DMS 273 (cell line): ENCODE results near the gene STAG1.
"Not testable (repeated sequence)": the region's sequence is repeated elsewhere in the genome, so short reads cannot be mapped to it uniquely, and the experiment has no call there.

Experiments
- DNase-seq: peaks from one replicate; lab custom pipeline; 2025; ENCODE audit not compliant: unreplicated experiment; lab: John Stamatoyannopoulos, UW

The STAG1 gene

GRCh38 chr3:136336329-136337100, 415.7 kb downstream of the STAG1 start:
- no peak for DNase-seq

GRCh38 chr3:136334726-136335125, 417.5 kb downstream of the STAG1 start:
- DNase-seq: not testable (repeated sequence)

DNA sequence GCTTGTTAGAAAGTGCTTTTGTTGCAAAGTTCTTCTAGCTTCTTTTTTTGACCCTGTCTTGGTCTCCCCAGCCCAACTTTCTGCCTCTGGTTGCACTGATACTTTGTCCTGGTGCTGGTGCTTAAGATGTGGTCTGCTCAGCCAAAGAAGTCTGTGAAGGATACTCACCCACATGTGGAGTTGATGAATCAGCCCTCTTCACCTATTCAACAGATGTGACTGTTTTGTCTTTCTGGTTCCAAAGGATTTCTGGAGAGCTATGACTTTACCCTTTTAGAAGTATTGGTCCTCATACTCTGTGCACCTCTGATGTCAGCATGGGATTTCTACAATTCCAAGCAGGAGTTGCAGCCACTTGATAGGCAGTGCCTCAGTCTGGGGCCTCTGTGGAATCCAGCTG, 418.0 kb downstream of the STAG1 start:
- no peak for DNase-seq

- no peak for DNase-seq
These were observed 419.4 kb downstream of the STAG1 start for GRCh38 chr3:136332776-136333175.

GRCh38 chr3:136332302-136332701, 419.9 kb downstream of the STAG1 start:
- DNase-seq: no peak

- no peak for DNase-seq
These were observed 421.3 kb downstream of the STAG1 start for GRCh38 chr3:136330900-136331299.

DNA sequence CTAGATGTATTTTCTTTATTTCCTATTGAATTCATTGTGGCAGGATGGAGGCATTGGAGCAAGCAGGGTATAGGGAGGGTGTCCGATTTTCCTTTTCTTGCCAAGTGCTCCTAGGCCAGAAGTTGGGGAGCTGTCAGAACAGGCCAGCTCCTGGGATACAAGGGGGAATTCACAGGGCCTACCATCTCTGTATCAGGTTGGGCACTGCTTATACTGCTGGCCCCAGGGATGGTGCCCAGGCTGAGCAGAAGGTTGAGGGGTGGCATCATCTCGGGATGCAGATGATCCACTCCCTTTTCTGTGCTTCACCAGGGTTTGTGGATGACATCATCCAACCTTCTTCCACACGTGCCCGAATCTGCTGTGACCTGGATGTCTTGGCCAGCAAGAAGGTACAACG, 422.6 kb downstream of the STAG1 start:
- no peak for DNase-seq

DNA sequence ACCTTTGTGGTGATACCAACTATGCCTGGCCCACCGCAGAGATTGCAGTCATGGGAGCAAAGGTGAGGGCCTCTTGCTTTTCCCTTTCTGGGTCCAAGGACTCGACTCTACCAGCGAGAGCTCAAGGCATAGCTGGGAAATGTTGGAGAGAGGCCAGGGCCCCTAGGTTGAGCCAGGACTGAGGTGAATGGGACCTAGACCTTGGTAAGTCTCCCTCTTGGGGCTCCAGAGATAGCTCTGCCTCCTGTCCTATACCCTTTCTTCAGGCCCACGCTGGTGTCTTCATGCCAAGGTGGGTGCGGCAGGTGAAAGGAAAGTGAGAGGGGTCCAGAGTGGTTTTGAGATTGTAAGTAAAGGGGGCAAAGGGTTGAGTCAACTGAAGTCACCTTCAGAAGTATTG, 424.5 kb downstream of the STAG1 start:
- no peak for DNase-seq

DNA sequence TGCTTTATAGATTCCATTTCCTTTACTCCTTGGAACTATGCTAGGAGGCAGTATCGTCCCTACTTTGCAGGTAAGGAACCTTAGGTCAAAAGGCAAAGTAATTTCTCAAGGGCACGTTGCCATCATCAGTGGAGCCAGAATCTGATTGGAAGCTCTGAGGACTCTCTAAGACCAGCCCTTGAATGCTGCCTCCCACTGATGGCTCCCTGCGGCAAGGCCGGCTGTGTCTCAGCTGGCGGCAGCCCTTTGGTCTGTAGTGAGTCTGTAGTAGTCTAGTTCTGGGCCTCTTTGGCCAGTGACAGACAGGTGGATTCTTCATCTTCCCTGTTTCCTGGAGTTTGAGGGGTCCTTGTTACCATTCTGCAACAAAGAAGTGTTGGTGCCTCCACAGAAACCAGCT, 425.9 kb downstream of the STAG1 start:
- no peak for DNase-seq

GRCh38 chr3:136311968-136312367, 440.2 kb downstream of the STAG1 start:
- DNase-seq: no peak

DNA sequence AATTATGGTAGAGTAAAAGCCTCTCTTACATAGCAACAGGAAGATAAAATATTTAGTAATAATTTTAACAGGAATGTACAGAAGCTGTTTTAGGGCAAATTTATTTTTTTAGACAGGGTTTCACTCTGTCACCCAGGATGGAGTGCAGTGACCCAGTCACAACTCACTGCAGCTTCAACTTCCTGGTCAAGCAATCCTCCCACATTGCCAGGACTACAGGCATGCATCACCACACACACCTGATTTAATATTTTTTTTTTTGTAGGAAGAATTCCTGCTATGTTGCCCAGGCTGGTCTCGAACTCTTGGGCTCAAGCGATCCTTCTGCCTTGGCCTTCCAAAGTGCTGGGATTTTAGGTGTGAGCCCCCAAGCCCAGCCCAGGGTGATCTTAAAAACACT, 440.9 kb downstream of the STAG1 start:
- DNase-seq: no peak

GRCh38 chr3:136305879-136306278, 446.3 kb downstream of the STAG1 start:
- DNase-seq: peak; percentile 64

GRCh38 chr3:136300444-136300843, 451.7 kb downstream of the STAG1 start:
- no peak for DNase-seq

- no peak for DNase-seq
These were observed 454.4 kb downstream of the STAG1 start for GRCh38 chr3:136297826-136298225.

GRCh38 chr3:136296960-136297359, 455.2 kb downstream of the STAG1 start:
- DNase-seq: no peak

- no peak for DNase-seq
These were observed 458.0 kb downstream of the STAG1 start for GRCh38 chr3:136294176-136294575.

DNA sequence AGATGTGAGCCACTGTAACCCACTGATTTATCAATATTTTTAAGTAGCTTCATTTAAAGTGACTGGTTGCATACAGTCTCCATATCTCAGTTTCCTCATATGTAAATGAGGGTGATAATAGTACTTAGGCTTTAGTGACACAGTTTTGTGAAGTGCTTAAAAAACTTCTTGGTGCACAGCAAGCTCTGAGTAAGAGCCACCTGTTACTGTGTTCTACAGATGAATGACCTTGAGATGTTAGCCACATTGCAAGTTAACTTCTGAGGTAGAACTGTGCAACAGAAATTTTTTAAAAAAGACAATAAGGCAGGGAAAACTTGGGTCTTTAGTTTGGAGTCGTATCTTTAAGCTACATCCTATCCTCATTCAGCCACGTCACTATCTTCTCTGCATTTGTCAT, 458.9 kb downstream of the STAG1 start:
- no peak for DNase-seq

DNA sequence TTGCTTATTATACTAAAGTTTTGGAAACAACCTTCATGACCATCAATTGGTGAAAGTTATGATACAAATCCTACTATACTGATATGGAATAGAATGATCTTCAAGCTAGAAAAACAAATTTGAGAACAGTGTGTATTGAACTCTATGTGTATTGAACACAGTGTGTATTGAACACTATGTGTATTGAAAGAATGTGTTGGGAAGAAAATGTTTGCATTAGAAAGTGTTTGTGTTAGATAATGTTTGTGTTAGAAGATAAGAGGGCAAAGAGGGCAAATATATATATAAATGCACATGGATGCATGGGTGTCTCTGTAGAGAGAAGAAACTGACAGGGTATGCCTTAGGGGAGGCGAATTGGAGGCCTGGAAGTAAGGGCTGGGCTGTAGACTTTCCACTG, 459.7 kb downstream of the STAG1 start:
- no peak for DNase-seq

GRCh38 chr3:136291302-136291701, 460.9 kb downstream of the STAG1 start:
- no peak for DNase-seq
